Keratinocyte (primary cell): Measurements from ENCODE around the gene ENTREP1. TPM values are rescaled to one million over a fixed set of nuclear protein-coding genes. Genes with fewer than 3 reads are reported as not detected.

ENCODE experiments used
- DNase-seq: peaks from one replicate; pipeline ENCODE4 v3.0.0-alpha.2; 2011; ENCODE audit warnings: low read depth, missing footprints, low spot score
- FAIRE-seq: peaks from 2 replicates; lab custom pipeline; 2011; peaks lifted over from hg19 to GRCh38; lab: Jason Lieb, UNC
- H2AFZ ChIP-seq: 2 replicates; pipeline ENCODE4 v1.6.0; 2012; ENCODE audit warnings: low read length, control low read depth, inconsistent platforms; ENCODE audit not compliant: control insufficient read depth
- H3K27ac ChIP-seq: 2 replicates; pipeline ENCODE4 v1.5.1; 2011; ENCODE audit warnings: low read length; ENCODE audit not compliant: control insufficient read depth, insufficient read depth
- H3K27me3 ChIP-seq: 3 replicates; pipeline ENCODE4 v1.6.0; 2011; ENCODE audit warnings: low read length; ENCODE audit not compliant: control insufficient read depth, insufficient read depth; ENCODE audit errors: extremely low read depth
- H3K36me3 ChIP-seq, 2 experiments: 2 replicates in 1 of 2; 3 replicates in 1 of 2; pipeline ENCODE4 v1.5.1; 2011; ENCODE audit warnings: low read length in 2 of 2, mild to moderate bottlenecking in 1 of 2; ENCODE audit not compliant: control insufficient read depth in 2 of 2, insufficient read depth in 2 of 2; ENCODE audit errors: extremely low read depth in 1 of 2
- H3K4me1 ChIP-seq: 3 replicates; pipeline ENCODE4 v1.5.1; 2011; ENCODE audit warnings: low read length; ENCODE audit not compliant: control insufficient read depth, insufficient read depth; ENCODE audit errors: extremely low read depth
- H3K4me2 ChIP-seq: 3 replicates; pipeline ENCODE4 v1.6.0; 2011; ENCODE audit warnings: low read depth, low read length; ENCODE audit not compliant: control insufficient read depth, insufficient read depth; ENCODE audit errors: extremely low read depth
- H3K4me3 ChIP-seq, 3 experiments: fragments of 200-600 bp in 1 of 3; sonication (generic) in 1 of 3; 2 replicates in 2 of 3; 3 replicates in 1 of 3; pipeline ENCODE4 v1.5.1; 2011 to 2016; ENCODE audit warnings: low read length in 3 of 3, mild to moderate bottlenecking in 3 of 3, control low read depth in 2 of 3, inconsistent platforms in 1 of 3, low read depth in 1 of 3, mixed read lengths in 1 of 3, mixed run types in 1 of 3, moderate library complexity in 1 of 3; ENCODE audit not compliant: control insufficient read depth in 2 of 3, insufficient read depth in 2 of 3; ENCODE audit errors: extremely low read depth in 1 of 3
- H3K79me2 ChIP-seq: 2 replicates; pipeline ENCODE4 v1.6.0; 2012; ENCODE audit warnings: low read length; ENCODE audit not compliant: control insufficient read depth, insufficient read depth
- H3K9ac ChIP-seq: 3 replicates; pipeline ENCODE4 v1.6.0; 2011; ENCODE audit warnings: low read length; ENCODE audit not compliant: control insufficient read depth, insufficient read depth; ENCODE audit errors: extremely low read depth
- H3K9me1 ChIP-seq: 3 replicates; pipeline ENCODE4 v1.6.0; 2011; ENCODE audit warnings: low read length; ENCODE audit not compliant: control insufficient read depth, insufficient read depth; ENCODE audit errors: extremely low read depth
- H3K9me3 ChIP-seq: 2 replicates; pipeline ENCODE4 v1.5.1; 2012; ENCODE audit warnings: low read depth, low read length; ENCODE audit not compliant: control insufficient read depth
- H4K20me1 ChIP-seq: 3 replicates; pipeline ENCODE4 v1.6.0; 2011; ENCODE audit warnings: low read length; ENCODE audit not compliant: control insufficient read depth, insufficient read depth; ENCODE audit errors: extremely low read depth
- EZH2 ChIP-seq: IDR thresholded peaks from one replicate; pipeline ENCODE4 v1.6.1; 2012; ENCODE audit warnings: inconsistent platforms, mild to moderate bottlenecking, low read length, moderate library complexity
- dilution Hi-C: fragments of 300-500 bp; cut with MboI; formaldehyde crosslinking; loops from one replicate; pipeline ENCODE4 v1.7.0; 2020; ENCODE audit warnings: low sequenced_read_pairs; ENCODE audit not compliant: extremely low pct_ligation_motif_present
- polyA minus RNA-seq, 3 experiments: library from RNA; depleted of rRNA, polyadenylated mRNA; stranded (reverse); fragments of >200 nt; gene quantifications; 1 replicate in 1 of 3; 2 replicates in 1 of 3; 3 replicates in 1 of 3; pipeline ENCODE4 v1.2.3, GENCODE V29; 2011
- polyA plus RNA-seq, 5 experiments: library from polyadenylated mRNA; depleted of rRNA in 3 of 5; stranded (reverse) in 3 of 5; stranded (forward) in 1 of 5; unstranded in 1 of 5; fragments of >200 nt; gene quantifications; 1 replicate in 1 of 5; 2 replicates in 3 of 5; 3 replicates in 1 of 5; pipeline versions ENCODE4 v1.2.1 to v1.2.3, GENCODE V29; 2011 to 2012; ENCODE audit warnings: missing spikeins in 2 of 5, low read depth in 1 of 5, low replicate concordance in 1 of 5
- TF ChIP-seq, protein P1 (sequence below), 3 experiments: IDR thresholded peaks in 1 of 3; conservative IDR thresholded peaks in 1 of 3; optimal IDR thresholded peaks in 1 of 3; 2 replicates in 2 of 3; 3 replicates in 1 of 3; pipeline versions ENCODE3 to v1.5.1; 2011; ENCODE audit warnings: low read length in 3 of 3, mild to moderate bottlenecking in 3 of 3, moderate library complexity in 2 of 3, control low read depth in 1 of 3, inconsistent platforms in 1 of 3; ENCODE audit not compliant: insufficient read depth in 2 of 3; ENCODE audit errors: extremely low read depth in 1 of 3

The ENTREP1 gene, protein sequence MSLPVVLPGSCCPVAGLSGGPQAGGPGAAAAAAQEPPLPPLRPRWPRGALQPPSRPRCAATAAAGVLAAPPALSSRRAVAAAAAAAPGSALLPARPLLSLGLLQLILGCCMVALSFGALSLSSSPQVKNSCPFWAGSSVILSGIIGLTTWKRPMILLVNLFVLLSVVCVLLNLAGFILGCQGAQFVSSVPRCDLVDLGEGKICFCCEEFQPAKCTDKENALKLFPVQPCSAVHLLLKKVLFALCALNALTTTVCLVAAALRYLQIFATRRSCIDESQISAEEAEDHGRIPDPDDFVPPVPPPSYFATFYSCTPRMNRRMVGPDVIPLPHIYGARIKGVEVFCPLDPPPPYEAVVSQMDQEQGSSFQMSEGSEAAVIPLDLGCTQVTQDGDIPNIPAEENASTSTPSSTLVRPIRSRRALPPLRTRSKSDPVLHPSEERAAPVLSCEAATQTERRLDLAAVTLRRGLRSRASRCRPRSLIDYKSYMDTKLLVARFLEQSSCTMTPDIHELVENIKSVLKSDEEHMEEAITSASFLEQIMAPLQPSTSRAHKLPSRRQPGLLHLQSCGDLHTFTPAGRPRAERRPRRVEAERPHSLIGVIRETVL
- polyA plus RNA-seq (0.49 to 0.52 TPM (median 0.52 TPM) in 3 replicates), polyA minus RNA-seq (0.42 to 1.1 TPM (median 0.86 TPM) in 3 replicates)
- 0.45 TPM for polyA plus RNA-seq (2011; ENCODE audit: low read depth)
- polyA plus RNA-seq (2011; cell fraction: cytosol; rRNA removed) = 0.49 and 0.73 TPM in 2 replicates
- 5.1 and 5.2 TPM in 2 replicates for polyA plus RNA-seq (2011; cell fraction: nucleus; rRNA removed)
- 0.54 and 1.7 TPM in 2 replicates for polyA plus RNA-seq (2012; ENCODE audit: low replicate concordance)
- polyA minus RNA-seq (2011; cell fraction: cytosol; rRNA and poly(A)+ RNA removed) = 1.7 TPM
- polyA minus RNA-seq (2011; cell fraction: nucleus; rRNA and poly(A)+ RNA removed) = 1.6 and 2.2 TPM in 2 replicates

DNA sequence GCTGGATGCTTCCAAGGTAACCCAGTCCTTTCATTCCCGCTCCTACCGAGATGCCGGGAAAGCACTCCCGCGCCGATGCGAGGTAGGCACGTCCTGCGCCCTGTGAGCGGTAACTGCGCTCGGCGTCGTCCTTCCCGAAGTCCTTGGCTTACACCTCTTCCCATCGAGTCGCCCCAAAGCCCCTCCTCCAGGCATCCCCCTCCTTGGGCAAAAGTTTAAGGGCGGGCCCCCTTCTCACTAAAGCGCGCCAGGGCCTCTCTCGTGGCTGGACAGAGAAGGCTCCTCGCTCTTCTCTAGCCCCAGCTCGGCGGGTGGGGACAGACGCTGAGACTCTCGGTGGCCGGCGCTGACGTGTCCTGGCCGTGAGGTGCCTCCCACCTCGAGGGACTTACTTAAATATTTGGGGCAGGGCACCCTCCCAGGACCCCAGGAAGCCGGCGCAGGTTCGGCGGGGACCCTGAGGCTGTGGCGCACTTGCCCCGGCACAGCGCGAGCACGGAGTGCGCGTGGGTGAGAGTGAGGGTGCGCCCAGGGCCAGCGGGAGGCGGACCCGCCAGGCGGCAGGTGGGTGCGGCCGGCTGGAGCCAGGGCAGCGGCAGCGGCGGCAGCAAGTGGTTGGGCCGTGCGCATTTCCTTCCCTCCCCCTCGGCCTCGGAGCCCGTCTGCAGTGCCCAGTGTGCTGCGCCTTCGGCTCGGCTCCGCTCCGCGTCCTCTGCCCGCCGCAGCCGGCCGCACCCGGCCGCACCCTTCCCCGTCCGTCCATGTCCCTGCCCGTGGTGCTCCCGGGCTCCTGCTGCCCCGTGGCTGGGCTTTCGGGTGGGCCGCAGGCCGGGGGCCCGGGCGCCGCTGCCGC is at the start of gene ENTREP1:
Gene ENTREP1 (plus strand): TSS at position 667 of the 853 bp plus-strand sequence. CDS start 95 bp downstream, at position 762.
- DNase-seq (no peak), FAIRE-seq (no peak)
- H3K4me2 ChIP-seq = peak within 1 kb of the TSS; percentile 87
- peak within 1 kb of the TSS; percentile 45 to 70 (median 60) for H3K4me3 ChIP-seq
- no peaks in the 10 kb centered on the region for H3K79me2 ChIP-seq
- H3K9me1 ChIP-seq = no peaks in the 10 kb centered on the region
- peaks cover 9% of the 10 kb centered on the region for H3K4me1 ChIP-seq
- peak within 1 kb of the TSS; percentile 28 for H3K9ac ChIP-seq
- H3K9me3 ChIP-seq = no peaks in the 10 kb centered on the region
- peaks cover 22% of the 10 kb centered on the region for H3K27me3 ChIP-seq
- no peaks in the 10 kb centered on the region for H4K20me1 ChIP-seq
- TF ChIP-seq, protein P1, sequence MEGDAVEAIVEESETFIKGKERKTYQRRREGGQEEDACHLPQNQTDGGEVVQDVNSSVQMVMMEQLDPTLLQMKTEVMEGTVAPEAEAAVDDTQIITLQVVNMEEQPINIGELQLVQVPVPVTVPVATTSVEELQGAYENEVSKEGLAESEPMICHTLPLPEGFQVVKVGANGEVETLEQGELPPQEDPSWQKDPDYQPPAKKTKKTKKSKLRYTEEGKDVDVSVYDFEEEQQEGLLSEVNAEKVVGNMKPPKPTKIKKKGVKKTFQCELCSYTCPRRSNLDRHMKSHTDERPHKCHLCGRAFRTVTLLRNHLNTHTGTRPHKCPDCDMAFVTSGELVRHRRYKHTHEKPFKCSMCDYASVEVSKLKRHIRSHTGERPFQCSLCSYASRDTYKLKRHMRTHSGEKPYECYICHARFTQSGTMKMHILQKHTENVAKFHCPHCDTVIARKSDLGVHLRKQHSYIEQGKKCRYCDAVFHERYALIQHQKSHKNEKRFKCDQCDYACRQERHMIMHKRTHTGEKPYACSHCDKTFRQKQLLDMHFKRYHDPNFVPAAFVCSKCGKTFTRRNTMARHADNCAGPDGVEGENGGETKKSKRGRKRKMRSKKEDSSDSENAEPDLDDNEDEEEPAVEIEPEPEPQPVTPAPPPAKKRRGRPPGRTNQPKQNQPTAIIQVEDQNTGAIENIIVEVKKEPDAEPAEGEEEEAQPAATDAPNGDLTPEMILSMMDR (optimal IDR thresholded peaks at IDR 0.05 in 1 of 3, IDR thresholded peaks at IDR 0.05 in 1 of 3, conservative IDR thresholded peaks at IDR 0.05 in 1 of 3; ENCODE audit: extremely low read depth in 1 of 3, insufficient read depth in 2 of 3, low read length in 3 of 3) = peak in 2 of 3 experiments; percentile 34 to 40
- peak; percentile 74 for TF ChIP-seq EZH2
- peak within 1 kb of the TSS; percentile 70 for H2AFZ ChIP-seq
- no peaks in the 10 kb centered on the region for H3K36me3 ChIP-seq
- H3K27ac ChIP-seq = no peak within 1 kb of the TSS
- dilution Hi-C loops = no loop called here

DNA sequence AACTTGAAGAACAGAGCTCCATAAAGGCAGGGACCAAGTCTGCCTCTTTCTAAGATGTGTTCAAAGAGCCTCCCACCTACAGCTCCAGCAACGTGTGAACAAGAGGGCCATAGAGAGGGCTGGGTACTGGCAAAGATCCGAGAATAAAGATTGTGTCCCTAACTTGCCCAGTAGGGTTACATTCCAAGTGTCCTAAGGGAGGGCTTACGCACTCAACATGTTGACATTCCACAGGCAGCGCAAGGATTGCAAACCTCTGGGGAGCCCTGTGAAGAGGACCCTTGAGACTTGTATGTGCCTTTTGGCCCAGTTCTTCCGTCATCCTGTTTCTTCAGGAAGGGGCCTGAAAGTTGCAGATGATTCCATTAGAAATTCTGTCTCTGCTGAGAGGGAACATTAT is 48.2 kb upstream of the ENTREP1 start:
- FAIRE-seq (no peak), DNase-seq (no peak)
- no peak overlapping the region for H2AFZ ChIP-seq
- H4K20me1 ChIP-seq = no peaks in the 10 kb centered on the region
- no peak overlapping the region for H3K27ac ChIP-seq
- no peaks in the 10 kb centered on the region for H3K9me1 ChIP-seq
- no peaks in the 10 kb centered on the region for H3K27me3 ChIP-seq
- H3K9me3 ChIP-seq = no peaks in the 10 kb centered on the region
- TF ChIP-seq, protein P1 (optimal IDR thresholded peaks at IDR 0.05 in 1 of 3, IDR thresholded peaks at IDR 0.05 in 1 of 3, conservative IDR thresholded peaks at IDR 0.05 in 1 of 3; ENCODE audit: extremely low read depth in 1 of 3, insufficient read depth in 2 of 3, low read length in 3 of 3) = no peak
- no peak for TF ChIP-seq EZH2
- no peaks in the 10 kb centered on the region for H3K4me1 ChIP-seq
- no peak overlapping the region for H3K9ac ChIP-seq
- dilution Hi-C loops = no loop called here
- H3K79me2 ChIP-seq = no peaks in the 10 kb centered on the region
- H3K4me2 ChIP-seq = no peak overlapping the region
- no peak overlapping the region for H3K4me3 ChIP-seq
- H3K36me3 ChIP-seq = no peaks in the 10 kb centered on the region
